K562 (cell line): Measurements from ENCODE around the gene CTXN1. TPM values are rescaled to one million over a fixed set of nuclear protein-coding genes. Genes with fewer than 3 reads are reported as not detected.

ENCODE experiments used
- ARID3A ChIP-seq: IDR thresholded peaks from 2 replicates; pipeline ENCODE4 v1.6.1; 2012; ENCODE audit warnings: low read depth, low read length, improper control_type of control experiment, borderline replicate concordance
- ATF7 ChIP-seq: fragments of 450-650 bp; IDR thresholded peaks from 2 replicates; pipeline ENCODE4 v1.7.1; 2014; ENCODE audit warnings: mild to moderate bottlenecking, moderate library complexity
- CHCHD3 ChIP-seq: fragments of 250-450 bp; sonication (Bioruptor Pico); IDR thresholded peaks from 2 replicates; pipeline ENCODE4 v2.1.2; 2022; ENCODE audit warnings: mild to moderate bottlenecking
- CHD1 ChIP-seq: fragments of 200-600 bp; sonication (generic); IDR thresholded peaks from one replicate; pipeline ENCODE4 v1.6.1; 2012; ENCODE audit warnings: mild to moderate bottlenecking, moderate library complexity, low read length, inconsistent platforms
- CREB3L1 ChIP-seq: fragments of 450-650 bp; IDR thresholded peaks from 2 replicates; pipeline ENCODE4 v1.6.1; 2014; ENCODE audit warnings: low read depth, mild to moderate bottlenecking, moderate library complexity, borderline replicate concordance
- E2F4 ChIP-seq: sonication (generic); formaldehyde crosslinking; IDR thresholded peaks from 2 replicates; pipeline ENCODE4 v1.8.0; 2022; ENCODE audit warnings: mild to moderate bottlenecking, low read depth, missing genetic modification reagents
- ELF4 ChIP-seq: fragments of 450-650 bp; formaldehyde crosslinking; IDR thresholded peaks from 2 replicates; pipeline ENCODE4 v1.4.0; 2022; ENCODE audit warnings: missing genetic modification characterization
- HIVEP1 ChIP-seq: fragments of 250-450 bp; sonication (Bioruptor Pico); IDR thresholded peaks from 2 replicates; pipeline ENCODE4 v1.4.0; 2020; ENCODE audit warnings: mild to moderate bottlenecking
- HLTF ChIP-seq: fragments of 450-650 bp; IDR thresholded peaks from 2 replicates; pipeline ENCODE4 v1.6.1; 2016
- MCM3 ChIP-seq: fragments of 450-650 bp; IDR thresholded peaks from 2 replicates; pipeline ENCODE4 v1.6.1; 2016
- NR2C1 ChIP-seq, 2 experiments: fragments of 450-650 bp; IDR thresholded peaks; 2 replicates each; pipeline ENCODE4 v1.6.1; 2017; ENCODE audit warnings: mild to moderate bottlenecking in 2 of 2, antibody characterized with exemption in 1 of 2, inconsistent platforms in 1 of 2, missing compliant biosample characterization in 1 of 2, missing genetic modification characterization in 1 of 2
- PCBP1 ChIP-seq: fragments of 200-400 bp; formaldehyde crosslinking; IDR thresholded peaks from 2 replicates; pipeline ENCODE4 v1.6.1; 2018; ENCODE audit warnings: mild to moderate bottlenecking, low read depth, low read length; ENCODE audit not compliant: poor library complexity, severe bottlenecking
- RBFOX2 ChIP-seq: fragments of 200-400 bp; formaldehyde crosslinking; IDR thresholded peaks from 2 replicates; pipeline ENCODE4 v1.6.1; 2017; ENCODE audit warnings: low read depth, mild to moderate bottlenecking, low read length, moderate library complexity
- SNIP1 ChIP-seq: fragments of 450-650 bp; IDR thresholded peaks from 2 replicates; pipeline ENCODE4 v1.7.1; 2017; ENCODE audit warnings: low read depth, mild to moderate bottlenecking
- SRSF3 ChIP-seq: fragments of 200-400 bp; formaldehyde crosslinking; IDR thresholded peaks from 2 replicates; pipeline ENCODE4 v1.6.1; 2016; ENCODE audit warnings: mild to moderate bottlenecking, low read length, moderate library complexity; ENCODE audit not compliant: insufficient read depth
- ZBTB7A ChIP-seq: IDR thresholded peaks from 2 replicates; pipeline ENCODE4 v1.6.1; 2011; ENCODE audit warnings: low read depth, mild to moderate bottlenecking, low read length, moderate library complexity, borderline replicate concordance; ENCODE audit not compliant: control insufficient read depth
- ZC3H11A ChIP-seq: IDR thresholded peaks from 2 replicates; pipeline ENCODE4 v1.6.1; 2012; ENCODE audit warnings: low read depth, low read length, improper control_type of control experiment
- ZNF12 ChIP-seq: sonication (generic); formaldehyde crosslinking; IDR thresholded peaks from 2 replicates; pipeline ENCODE4 v1.4.0; 2020; ENCODE audit warnings: mild to moderate bottlenecking, missing genetic modification reagents
- ZNF740 ChIP-seq, 3 experiments: fragments of 200-800 bp in 1 of 3; sonication (Bioruptor generic) in 1 of 3; sonication (generic) in 1 of 3; formaldehyde crosslinking in 1 of 3; IDR thresholded peaks; 2 replicates each; pipeline versions ENCODE4 v1.6.1 to v1.8.0; 2016 to 2022; ENCODE audit warnings: mild to moderate bottlenecking in 2 of 3, missing compliant biosample characterization in 2 of 3, missing genetic modification characterization in 2 of 3, missing genetic modification reagents in 1 of 3
- polyA plus RNA-seq, 8 experiments: library from polyadenylated mRNA; depleted of rRNA in 4 of 8; stranded (reverse) in 5 of 8; unstranded in 3 of 8; fragments of >200 nt; fragmentation: Nextera tagmentation in 2 of 8; fragmentation: Illumina TruSeq in 1 of 8; extraction: Ambion mirVana in 2 of 8; extraction: Trizol in 1 of 8; gene quantifications; 2 replicates each; pipeline versions ENCODE4 v1.2.1 to v1.2.3, GENCODE V29; 2011 to 2014; ENCODE audit warnings: inconsistent platforms in 1 of 8, missing spikeins in 1 of 8
- total RNA-seq, 7 experiments: library from RNA; depleted of rRNA in 6 of 7; stranded (reverse); fragments of >200 nt in 6 of 7; fragmentation: Illumina TruSeq in 2 of 7; extraction: Trizol in 2 of 7; gene quantifications; 2 replicates each; pipeline versions ENCODE4 v1.2.1 to v1.2.3, GENCODE V29; 2011 to 2021; ENCODE audit warnings: low replicate concordance in 1 of 7

Gene CTXN1
- total and polyA plus RNA-seq, 9 of the 15 experiments (the other 6 are each of a cell fraction or from before 2014, with no cell fraction given), result 0.15 to 37.4 (median 1.8) TPM; not detected in 2

DNA sequence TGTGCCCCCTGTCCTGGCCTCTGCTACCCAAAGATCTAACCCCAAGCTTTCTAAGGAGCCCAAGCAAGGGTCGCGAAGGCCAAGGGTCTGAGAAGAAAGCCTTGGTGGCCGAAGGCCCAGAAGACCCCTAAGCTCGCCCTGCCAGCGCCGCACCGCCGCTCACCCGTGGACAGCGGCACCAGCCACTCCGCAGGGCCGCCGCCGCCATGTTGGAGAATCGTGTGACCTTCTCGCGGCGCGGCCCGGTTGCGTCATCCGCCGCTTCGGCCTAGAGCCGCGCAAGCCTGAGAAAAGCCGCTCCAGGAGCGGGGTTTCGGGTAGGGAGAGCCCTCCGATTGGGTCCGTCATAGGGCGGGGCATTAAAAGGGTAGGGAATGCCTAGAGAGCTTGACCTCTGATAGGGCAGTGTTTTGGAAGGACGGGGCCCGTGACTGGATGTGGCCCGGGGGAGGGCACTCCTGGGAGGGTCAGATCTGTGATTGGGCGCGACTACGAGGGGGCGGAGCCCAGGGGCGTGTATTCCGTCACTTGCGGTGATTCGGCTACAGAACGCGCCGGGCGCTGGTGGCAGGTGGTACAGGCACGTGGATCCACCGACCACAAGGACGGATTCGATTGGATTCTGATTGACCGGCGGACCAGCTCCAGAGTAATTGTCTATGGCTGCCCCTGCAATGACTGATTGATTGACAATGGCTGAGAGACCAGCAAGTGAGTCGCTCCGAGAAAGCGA, 17.7 kb upstream of the CTXN1 start, which contains the start of gene TIMM44 (continued):
- TF ChIP-seq PCBP1 (no peak), HIVEP1 (CRISPR knock-in tag) (0 out of 2 replicates have a peak, but pooled peaks have one; percentile 40), CREB3L1 (peak; percentile 51; the same call in 1 of the 2 replicates), HLTF (no peak), ZC3H11A (no peak), NR2C1 (IDR thresholded peaks at IDR 0.05) (peak; percentile 73), NR2C1 (tag; IDR thresholded peaks at IDR 0.05) (peak; percentile 80), ARID3A (no peak), CHD1 (no peak), MCM3 (no peak), ZNF740 (CRISPR knock-in tag; IDR thresholded peaks at IDR 0.05) (no peak), ZNF740 (tag; IDR thresholded peaks at IDR 0.05) (no peak), CHCHD3 (CRISPR knock-in tag) (no peak), ELF4 (CRISPR knock-in tag) (no peak), SNIP1 (no peak), ATF7 (peak; percentile 97), ZBTB7A (no peak), SRSF3 (no peak), RBFOX2 (peak; percentile 99), E2F4 (0 out of 2 replicates have a peak, but pooled peaks have one; percentile 29), ZNF12 (0 out of 2 replicates have a peak, but pooled peaks have one; percentile 62)
